Epidermal melanocyte (primary cell): ENCODE data around the gene GOLGB1.

Experiments
- DNase-seq: peaks from one replicate; pipeline ENCODE4 v3.0.0; 2011; ENCODE audit warnings: low spot score; ENCODE audit not compliant: insufficient read length

The GOLGB1 gene

DNA sequence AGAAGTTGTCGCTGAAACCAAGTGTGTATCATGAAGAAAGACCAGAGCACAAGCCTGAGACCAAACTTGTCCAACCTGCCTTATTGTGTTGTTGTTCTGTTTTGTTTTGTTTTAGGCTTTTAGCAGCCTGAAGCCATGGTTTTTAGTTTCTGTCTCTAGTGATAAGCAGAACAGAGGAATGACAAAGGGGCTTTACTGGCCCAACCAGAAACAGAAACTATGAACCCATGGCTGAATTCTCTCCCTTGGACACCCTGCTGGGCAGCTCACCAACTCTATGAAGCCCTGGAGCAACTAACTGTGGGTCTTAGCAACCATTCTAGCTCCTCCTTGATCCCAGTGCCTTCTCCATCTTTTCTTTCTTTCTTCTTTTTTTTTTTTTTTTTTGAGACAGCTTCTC lies 119.2 kb downstream of the GOLGB1 start:
- DNase-seq = no peak

DNA sequence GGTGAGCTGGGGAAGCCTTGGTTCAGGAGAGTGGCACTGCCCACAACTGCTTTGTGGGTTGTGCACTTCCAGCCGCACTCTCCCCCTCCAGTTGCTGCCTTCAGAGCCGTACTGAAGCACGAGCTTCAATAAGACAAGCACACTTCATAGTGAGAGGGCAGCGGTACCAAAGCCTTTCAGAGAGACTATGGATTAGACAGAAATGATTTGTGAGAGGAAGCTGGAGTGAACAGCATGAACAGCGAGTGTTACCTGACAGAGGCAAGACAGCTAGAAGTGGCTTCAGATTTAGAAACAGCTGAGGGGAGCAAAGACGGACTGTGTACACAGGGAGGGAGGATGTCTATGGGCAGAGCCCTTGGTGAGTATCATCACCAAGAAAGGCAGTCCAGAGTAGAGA lies 119.9 kb downstream of the GOLGB1 start:
- no peak for DNase-seq

- no peak for DNase-seq
Observed at GRCh38 chr3:121627622-121628021, 121.9 kb downstream of the GOLGB1 start.

DNA sequence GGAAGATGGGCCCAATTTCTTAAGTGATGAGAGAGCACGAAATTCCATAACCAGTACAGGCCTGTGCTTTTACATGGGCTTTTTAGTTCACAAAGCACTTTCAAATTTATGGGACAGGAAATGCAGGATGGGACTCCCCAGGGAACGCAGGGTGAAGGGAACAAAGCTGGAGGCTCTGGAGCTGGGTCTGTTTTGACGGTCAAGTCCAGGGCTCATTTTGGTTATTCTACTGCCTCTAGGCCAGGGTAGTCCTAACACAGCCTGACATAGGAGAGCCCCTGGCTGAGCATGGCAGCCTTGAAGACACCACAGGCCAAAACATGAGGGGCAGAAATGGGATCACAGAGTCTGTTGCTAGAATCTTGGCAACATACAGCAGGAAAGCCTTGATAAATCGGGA lies 122.3 kb downstream of the GOLGB1 start:
- DNase-seq = no peak

DNA sequence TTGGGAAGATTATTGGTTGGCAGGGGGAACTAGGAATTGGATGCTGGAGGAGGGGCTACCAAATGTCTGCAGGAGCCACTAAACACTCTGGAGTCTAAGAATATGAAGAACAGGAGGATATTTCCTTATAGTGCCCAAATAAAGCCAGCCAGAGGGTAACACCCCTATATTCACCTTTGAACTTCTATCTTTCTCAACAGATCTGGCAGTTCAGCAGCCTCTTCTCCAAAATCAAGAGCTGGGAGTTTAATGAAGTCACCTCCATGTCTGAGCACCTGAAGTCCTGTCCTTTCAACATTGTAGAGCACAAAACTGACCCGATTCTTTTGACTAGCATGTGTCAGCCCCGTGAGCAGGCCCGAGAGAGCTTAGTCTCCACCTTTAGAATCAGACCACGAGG lies 123.0 kb downstream of the GOLGB1 start:
- DNase-seq = no peak

DNA sequence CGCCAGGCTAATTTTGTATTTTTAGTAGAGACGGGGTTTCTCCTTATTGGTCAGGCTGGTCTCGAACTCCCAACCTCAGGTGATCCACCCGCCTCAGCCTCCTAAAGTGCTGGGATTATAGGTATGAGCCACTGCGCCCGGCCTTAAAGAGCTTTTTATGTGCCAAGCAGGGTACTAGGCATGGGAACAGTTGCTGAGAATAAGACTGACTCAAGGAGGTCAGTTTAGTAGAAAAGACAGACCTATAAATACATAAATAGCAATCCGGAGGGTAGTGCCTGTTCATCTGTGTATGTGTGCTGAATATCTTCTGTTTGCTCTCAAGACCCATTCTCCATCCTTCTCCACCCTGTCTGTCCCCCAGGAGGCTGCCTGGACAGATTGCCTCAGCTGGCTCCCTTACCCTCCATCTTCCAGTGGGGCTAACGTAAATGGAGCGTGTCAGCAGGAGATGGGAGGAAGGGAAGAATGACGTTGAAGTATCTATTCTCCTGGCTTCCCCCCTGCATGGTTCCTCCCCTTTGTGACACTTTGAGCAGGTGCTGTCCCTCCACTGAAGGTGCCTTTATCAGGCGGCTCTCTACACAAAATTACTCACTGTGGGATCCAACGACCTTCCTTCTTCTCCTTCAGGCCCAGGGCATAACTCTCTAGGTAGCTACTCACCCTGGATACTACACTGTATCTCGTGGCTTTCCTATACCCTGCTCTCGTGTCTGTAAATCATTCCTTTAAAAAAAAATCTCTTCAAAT lies 125.2 kb downstream of the GOLGB1 start:
- DNase-seq = no peak

DNA sequence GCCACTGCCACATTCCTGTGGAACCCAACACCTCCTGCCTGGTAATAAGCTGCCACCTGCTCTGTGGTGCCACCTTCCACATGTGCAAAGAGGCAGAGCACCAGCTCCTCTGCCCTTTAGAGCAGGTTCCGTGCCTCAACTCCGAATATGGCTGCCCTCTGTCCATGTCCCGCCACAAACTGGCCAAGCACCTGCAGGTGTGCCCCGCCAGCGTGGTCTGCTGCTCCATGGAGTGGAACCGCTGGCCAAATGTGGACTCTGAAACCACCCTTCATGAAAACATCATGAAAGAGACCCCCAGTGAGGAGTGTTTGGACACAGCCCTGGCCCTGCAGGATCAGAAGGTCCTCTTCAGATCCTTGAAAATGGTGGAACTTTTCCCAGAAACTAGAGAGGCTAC lies 128.1 kb downstream of the GOLGB1 start:
- no peak for DNase-seq

DNA sequence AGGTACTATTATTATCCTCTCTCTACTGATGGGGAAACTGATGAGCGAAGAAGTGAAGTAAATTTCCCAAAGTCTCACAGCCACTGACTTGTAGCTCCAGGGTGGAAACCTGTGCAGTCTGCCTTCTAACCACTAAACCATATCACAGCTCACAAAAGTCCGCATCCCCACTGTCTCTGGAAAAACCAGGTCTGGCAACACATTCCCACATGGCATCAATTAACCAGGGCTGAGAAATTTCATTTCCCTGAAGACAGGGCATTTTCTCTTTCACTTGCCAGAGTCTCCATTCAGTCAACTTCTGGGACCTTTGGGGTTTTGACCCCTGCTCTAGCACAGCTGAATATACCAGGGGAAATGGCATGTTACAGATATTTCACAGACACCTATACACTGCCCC lies 129.8 kb downstream of the GOLGB1 start:
- no peak for DNase-seq
